Gastrocnemius medialis (tissue), 4 donors: Measurements from ENCODE around the gene MRPL10. TPM values are rescaled to one million over a fixed set of nuclear protein-coding genes. Genes with fewer than 3 reads are reported as not detected.

Source experiments
- ATAC-seq, 2 donors: fragments of 150-250 bp; one replicate each; pipeline ENCODE4 v1.9.1; 2016
- DNase-seq, 2 donors: peaks; one replicate each; pipeline ENCODE4 v3.0.0-alpha.2; 2019
- H3K27ac ChIP-seq, 4 donors: fragments of 200-600 bp; sonication (generic); 1 replicate in 1 of 4; 2 replicates in 3 of 4; pipeline ENCODE4 v1.5.1; 2016 to 2018; ENCODE audit warnings: mild to moderate bottlenecking in 2 of 4, moderate library complexity in 1 of 4
- H3K27me3 ChIP-seq, 3 donors: fragments of 200-600 bp; sonication (generic) in 2 of 3; 1 replicate in 1 of 3; 2 replicates in 2 of 3; pipeline versions ENCODE4 v1.5.1 to v1.6.0; 2016 to 2019; ENCODE audit warnings: mild to moderate bottlenecking in 1 of 3, moderate library complexity in 1 of 3
- H3K36me3 ChIP-seq, 2 donors: fragments of 200-600 bp; sonication (generic) in 1 of 2; one replicate each; pipeline ENCODE4 v1.5.1; 2017 to 2018
- H3K4me1 ChIP-seq, 2 donors: fragments of 200-600 bp; sonication (generic) in 1 of 2; one replicate each; pipeline ENCODE4 v1.5.1; 2016 to 2017; ENCODE audit warnings: mild to moderate bottlenecking in 2 of 2
- H3K4me3 ChIP-seq, 4 donors: fragments of 200-600 bp; sonication (generic) in 3 of 4; 1 replicate in 1 of 4; 2 replicates in 3 of 4; pipeline ENCODE4 v1.5.1; 2016 to 2019; ENCODE audit warnings: mild to moderate bottlenecking in 2 of 4
- H3K9me3 ChIP-seq, 3 donors: fragments of 200-600 bp; sonication (generic) in 2 of 3; 1 replicate in 1 of 3; 2 replicates in 2 of 3; pipeline ENCODE4 v1.5.1; 2016 to 2019
- CTCF ChIP-seq, 5 experiments: fragments of 450-650 bp in 3 of 5; fragments of 200-600 bp in 2 of 5; sonication (generic) in 2 of 5; IDR thresholded peaks in 4 of 5; conservative IDR thresholded peaks in 1 of 5; 1 replicate in 4 of 5; 2 replicates in 1 of 5; pipeline ENCODE4 v1.5.1; 2016 to 2019; ENCODE audit warnings: antibody characterized with exemption in 5 of 5, mild to moderate bottlenecking in 3 of 5, moderate library complexity in 3 of 5
- POLR2A ChIP-seq, 2 donors: fragments of 450-650 bp; IDR thresholded peaks; one replicate each; pipeline ENCODE4 v1.6.1; 2017; ENCODE audit warnings: antibody characterized with exemption in 2 of 2, mild to moderate bottlenecking in 2 of 2, moderate library complexity in 2 of 2
- in situ Hi-C, 4 donors: fragments of 200-750 bp; cut with MboI; loops; one replicate each; pipeline versions ENCODE4 v1.15.0 to v1.8.0; 2017; ENCODE audit warnings: low sequenced_read_pairs in 4 of 4
- intact Hi-C: fragments of 100-400 bp; cut with DNase I; formaldehyde crosslinking; loops from one replicate; pipeline ENCODE4 v1.15.1; 2023; ENCODE audit warnings: low total_unique reads
- total RNA-seq, 4 donors: library from RNA; depleted of rRNA; stranded (reverse); fragments of >200 nt; gene quantifications; one replicate each; pipeline versions ENCODE4 v1.1.0 to v1.2.3, GENCODE V29; 2016

The MRPL10 gene
- total RNA-seq, 4 donors from 2014 or later = 38.6 to 76.5 (median 49.6) TPM

GRCh38 chr17:47838636-47839035 lies 7.3 kb upstream of the MRPL10 start:
- in situ Hi-C loops = loop anchor here in 1 of 4 donors (25.0 kb wide), 1 partner anchor 299 kb away; no protein-coding TSS in a partner anchor
- TF ChIP-seq POLR2A (IDR thresholded peaks at IDR 0.05) (no peak), CTCF (IDR thresholded peaks at IDR 0.05 in 4 of 5, conservative IDR thresholded peaks at IDR 0.05 in 1 of 5) (no peak)

GRCh38 chr17:47837401-47838039 lies 6.2 kb upstream of the MRPL10 start:
- Histone ChIP-seq H3K36me3 (peaks cover 0 to 11% of the 10 kb centered on the region in 2 donors), H3K27me3 (no peaks in the 10 kb centered on the region), H3K4me3 (no peak overlapping the region), H3K27ac (no peak overlapping the region), H3K4me1 (peaks cover 10 to 13% of the 10 kb centered on the region in 2 donors), H3K9me3 (no peaks in the 10 kb centered on the region)
- in situ Hi-C loops (loop anchor here in 1 of 4 donors (25.0 kb wide), 1 partner anchor 300 kb away; no protein-coding TSS in a partner anchor), intact Hi-C loops (no loop called here)
- ATAC-seq (no peak), DNase-seq (no peak)
- TF ChIP-seq CTCF (IDR thresholded peaks at IDR 0.05 in 4 of 5, conservative IDR thresholded peaks at IDR 0.05 in 1 of 5) = no peak
- no peak for TF ChIP-seq POLR2A (IDR thresholded peaks at IDR 0.05)

More at GRCh38 chr17:47838636-47839035, 7.3 kb upstream of the MRPL10 start:
- DNase-seq (no peak), ATAC-seq (no peak)
- Histone ChIP-seq H3K9me3 (no peaks in the 10 kb centered on the region), H3K27ac (no peak overlapping the region), H3K27me3 (no peaks in the 10 kb centered on the region), H3K36me3 (peaks cover 0 to 11% of the 10 kb centered on the region in 2 donors), H3K4me3 (no peak overlapping the region), H3K4me1 (peaks cover 10 to 13% of the 10 kb centered on the region in 2 donors)
- intact Hi-C loops = no loop called here

- ATAC-seq (no peak), DNase-seq (no peak)
- Histone ChIP-seq H3K4me3 (no peak overlapping the region), H3K4me1 (peaks cover 15 to 19% of the 10 kb centered on the region in 2 donors), H3K36me3 (peaks cover 0 to 11% of the 10 kb centered on the region in 2 donors), H3K27me3 (no peaks in the 10 kb centered on the region), H3K9me3 (no peaks in the 10 kb centered on the region), H3K27ac (no peak overlapping the region)
- intact Hi-C loops = no loop called here
- in situ Hi-C loops = loop anchor here in 1 of 4 donors (25.0 kb wide), 1 partner anchor 301 kb away; no protein-coding TSS in a partner anchor
- TF ChIP-seq CTCF (IDR thresholded peaks at IDR 0.05 in 4 of 5, conservative IDR thresholded peaks at IDR 0.05 in 1 of 5) = no peak
- no peak for TF ChIP-seq POLR2A (IDR thresholded peaks at IDR 0.05)
These were observed 5.3 kb upstream of the MRPL10 start for GRCh38 chr17:47836601-47837000.

- TF ChIP-seq POLR2A (IDR thresholded peaks at IDR 0.05) (no peak), CTCF (IDR thresholded peaks at IDR 0.05 in 4 of 5, conservative IDR thresholded peaks at IDR 0.05 in 1 of 5) (no peak)
- Histone ChIP-seq H3K9me3 (no peaks in the 10 kb centered on the region), H3K27me3 (no peaks in the 10 kb centered on the region), H3K27ac (peak overlapping the region in 2 of 4 donors; percentile 22 to 26), H3K4me1 (peaks cover 15 to 21% of the 10 kb centered on the region in 2 donors), H3K36me3 (peaks cover 0 to 11% of the 10 kb centered on the region in 2 donors), H3K4me3 (no peak overlapping the region)
- ATAC-seq (no peak), DNase-seq (no peak)
- intact Hi-C loops (no loop called here), in situ Hi-C loops (loop anchor here in 1 of 4 donors (25.0 kb wide), 1 partner anchor 303 kb away; no protein-coding TSS in a partner anchor)
These were observed 3.4 kb upstream of the MRPL10 start for GRCh38 chr17:47834756-47835155.
